Umbilical cord (tissue), 2 donors: ENCODE data around the gene PRRT3. TPM values are rescaled to one million over a fixed set of nuclear protein-coding genes. Genes with fewer than 3 reads are reported as not detected.
A peak's percentile ranks its signal among the peaks of the same experiment; 100 is the strongest.
"Not testable (repeated sequence)": the region's sequence is repeated elsewhere in the genome, so short reads cannot be mapped to it uniquely, and the experiment has no call there.

Experiments
- DNase-seq: peaks from one replicate; pipeline ENCODE4 v3.0.0-alpha.2; 2015; ENCODE audit warnings: low spot score
- total RNA-seq: library from RNA; depleted of rRNA; stranded (reverse); fragments of >200 nt; gene quantifications from one replicate; pipeline ENCODE4 v1.2.3, GENCODE V29; 2014; ENCODE audit warnings: low replicate concordance; ENCODE audit not compliant: insufficient read depth

The PRRT3 gene
- total RNA-seq, 1 donor from 2014 or later = 0.24 TPM

DNA sequence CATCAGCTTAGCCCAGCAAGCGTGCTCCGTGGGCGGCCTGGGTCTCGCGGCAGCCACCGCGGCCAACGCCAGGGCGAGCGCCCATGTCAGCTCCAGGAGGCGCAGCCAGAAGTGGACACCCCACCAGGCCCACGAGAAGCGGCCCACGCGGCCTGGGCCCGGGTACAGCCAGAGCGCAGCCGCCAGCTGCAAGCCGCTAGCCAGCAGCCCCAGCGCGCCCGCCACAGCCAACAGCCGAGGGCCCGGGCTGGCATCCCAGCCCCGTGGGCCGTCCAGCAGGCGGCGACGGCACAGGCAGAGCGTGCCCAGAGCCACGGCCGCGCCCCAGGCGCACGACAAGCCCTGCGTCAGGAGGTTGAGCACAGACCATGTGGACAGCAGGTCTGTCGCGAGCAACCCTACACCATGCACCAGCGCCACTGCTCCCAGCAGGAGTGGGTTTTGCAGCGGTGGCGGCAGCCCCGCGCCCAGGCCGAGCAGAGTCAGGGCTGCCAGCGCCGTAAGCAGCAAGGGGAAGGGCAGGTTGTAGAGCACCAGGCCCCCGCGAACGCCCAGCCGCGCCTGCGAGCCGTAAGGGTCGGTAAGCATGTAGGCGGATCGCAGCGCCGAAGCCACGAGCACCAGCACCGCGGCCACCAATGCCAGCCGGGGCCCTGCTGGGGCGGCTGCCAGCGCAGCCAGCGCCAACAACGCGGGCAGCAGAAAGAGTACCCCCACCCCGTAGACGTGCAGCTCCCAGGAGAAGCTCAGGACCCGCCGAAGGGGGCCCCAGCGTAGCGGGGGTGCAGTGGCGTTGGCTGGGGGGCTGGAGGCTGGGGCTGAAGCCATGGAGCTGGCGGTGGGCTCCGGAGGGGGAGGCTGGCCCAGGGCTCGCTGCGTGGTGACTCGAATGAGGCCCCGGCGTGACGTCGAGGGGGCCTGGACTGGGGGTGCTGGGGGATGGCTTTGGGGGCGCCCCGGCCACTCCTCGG is 4.9 kb downstream of the PRRT3 start:
- peak; percentile 60 for DNase-seq

DNA sequence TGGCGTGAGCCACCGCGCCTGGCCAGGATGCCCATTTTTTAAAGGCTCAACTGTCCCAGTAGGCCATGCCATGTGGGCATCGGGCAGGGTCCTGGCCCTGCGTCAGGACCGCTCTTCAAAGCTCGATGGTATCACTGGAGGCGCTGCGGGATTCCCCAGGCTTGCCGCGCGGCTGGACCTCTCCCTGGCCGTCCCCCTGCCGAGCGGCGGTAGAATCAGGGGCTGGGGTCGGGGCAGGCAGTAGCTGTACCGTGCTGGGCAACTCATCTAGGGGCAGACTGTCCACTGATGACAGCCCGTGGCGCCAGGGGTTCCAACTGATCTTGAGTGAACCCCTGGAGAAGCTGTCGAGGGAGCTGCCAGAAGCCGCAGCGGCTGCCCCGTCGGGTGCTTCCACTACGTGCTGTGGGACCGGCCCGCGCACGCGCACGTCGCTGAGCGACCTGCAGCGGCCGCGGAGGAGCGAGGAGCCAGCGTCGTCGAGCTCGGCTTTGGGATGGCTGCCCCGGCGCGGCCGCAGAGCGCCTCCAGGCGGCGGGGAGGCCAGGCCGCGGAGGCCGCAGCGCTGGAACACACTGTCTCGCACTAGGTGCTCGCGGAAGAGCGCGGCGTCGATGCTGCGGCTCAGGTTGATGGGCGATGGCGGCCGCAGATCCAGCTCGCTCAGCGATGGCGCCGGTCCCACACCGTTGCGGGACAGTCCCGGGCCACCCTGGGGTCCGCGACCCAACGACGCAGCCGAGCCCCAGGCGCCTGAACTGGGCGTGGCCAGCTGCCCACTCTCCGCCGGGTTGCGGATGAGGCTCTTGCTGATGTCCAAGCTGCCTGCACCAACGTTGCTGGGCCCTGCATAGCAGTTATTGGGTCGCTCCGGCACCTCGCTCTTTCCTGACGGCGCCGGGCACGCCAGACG is 5.8 kb downstream of the PRRT3 start:
- peak; percentile 91 for DNase-seq

DNA sequence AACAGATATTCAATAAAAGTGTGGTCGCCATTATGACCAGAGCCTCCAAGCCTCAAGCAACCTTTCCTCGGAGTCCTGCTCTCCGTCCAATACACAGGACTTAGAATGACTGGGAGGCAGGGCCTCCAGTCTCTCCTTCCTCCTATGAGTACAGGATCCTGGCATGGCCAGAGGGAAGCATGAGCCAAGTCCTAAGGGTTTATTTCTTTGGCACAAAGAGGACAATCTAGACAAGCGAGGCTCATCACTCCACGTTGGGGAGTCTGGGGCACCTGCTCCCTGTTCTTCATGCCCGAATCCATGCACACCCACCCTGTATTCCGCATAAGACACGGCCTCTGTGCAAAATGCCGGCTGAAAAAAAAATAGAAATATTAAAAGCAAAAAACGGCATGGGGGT is 6.8 kb downstream of the PRRT3 start:
- no peak for DNase-seq

DNA sequence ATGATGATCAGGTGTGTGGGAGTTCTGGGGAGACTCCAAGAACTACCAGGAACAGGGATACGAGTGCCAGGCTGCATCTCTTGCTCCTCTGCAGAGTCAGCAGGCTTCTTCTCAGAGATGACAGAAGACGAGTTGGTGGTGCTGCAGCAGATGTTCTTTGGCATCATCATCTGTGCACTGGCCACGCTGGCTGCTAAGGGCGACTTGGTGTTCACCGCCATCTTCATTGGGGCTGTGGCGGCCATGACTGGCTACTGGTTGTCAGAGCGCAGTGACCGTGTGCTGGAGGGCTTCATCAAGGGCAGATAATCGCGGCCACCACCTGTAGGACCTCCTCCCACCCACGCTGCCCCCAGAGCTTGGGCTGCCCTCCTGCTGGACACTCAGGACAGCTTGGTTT is 7.9 kb downstream of the PRRT3 start:
- no peak for DNase-seq

DNA sequence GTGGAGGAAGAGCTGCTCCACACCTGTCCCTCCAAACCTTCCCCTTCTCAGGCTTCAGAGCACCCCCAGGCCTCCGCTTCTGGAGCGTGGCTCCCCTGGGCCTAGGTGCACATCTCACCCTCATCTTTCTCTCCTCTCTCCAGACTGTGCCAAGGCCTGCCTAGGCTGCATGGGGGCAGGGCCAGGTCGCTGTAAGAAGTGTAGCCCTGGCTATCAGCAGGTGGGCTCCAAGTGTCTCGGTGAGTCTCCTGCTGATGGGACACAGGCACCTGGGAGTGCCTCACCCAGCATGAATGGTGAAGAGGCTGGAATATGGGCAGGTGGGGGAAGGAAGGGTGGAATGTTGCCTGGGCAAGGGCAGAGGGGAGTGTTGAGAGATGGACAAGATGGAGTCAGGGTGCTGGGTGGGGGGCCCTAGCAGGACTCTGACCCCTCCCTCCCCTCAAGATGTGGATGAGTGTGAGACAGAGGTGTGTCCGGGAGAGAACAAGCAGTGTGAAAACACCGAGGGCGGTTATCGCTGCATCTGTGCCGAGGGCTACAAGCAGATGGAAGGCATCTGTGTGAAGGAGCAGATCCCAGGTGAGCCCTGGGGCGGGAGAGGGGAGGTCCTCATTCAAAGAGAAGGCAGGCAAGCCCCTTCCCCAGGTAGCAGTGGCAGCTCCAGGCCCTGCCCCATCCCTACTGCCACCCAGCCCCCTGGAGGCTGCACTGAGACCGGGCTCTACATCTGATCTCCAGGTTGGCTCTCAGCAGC is 9.1 kb downstream of the PRRT3 start:
- DNase-seq = no peak

DNA sequence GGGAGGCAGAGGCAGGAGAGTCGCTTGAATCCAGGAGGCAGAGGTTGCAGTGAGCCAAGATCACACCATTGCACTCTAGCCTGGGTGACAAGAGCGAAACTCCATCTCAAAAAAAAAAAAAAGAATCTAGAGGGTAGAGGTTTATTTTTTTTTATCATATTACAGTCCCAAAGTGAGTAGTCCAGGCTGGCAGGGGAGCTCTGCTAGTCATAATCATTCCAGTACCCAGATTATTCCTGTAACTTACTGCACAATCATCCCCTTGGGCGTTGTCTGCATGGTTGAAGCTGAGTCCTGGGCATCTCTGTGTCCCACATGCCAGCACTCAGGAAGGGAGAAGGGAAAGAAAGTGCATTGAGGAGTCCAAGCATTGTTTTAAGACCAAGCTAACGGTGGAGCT is 10.0 kb downstream of the PRRT3 start:
- no peak for DNase-seq

DNA sequence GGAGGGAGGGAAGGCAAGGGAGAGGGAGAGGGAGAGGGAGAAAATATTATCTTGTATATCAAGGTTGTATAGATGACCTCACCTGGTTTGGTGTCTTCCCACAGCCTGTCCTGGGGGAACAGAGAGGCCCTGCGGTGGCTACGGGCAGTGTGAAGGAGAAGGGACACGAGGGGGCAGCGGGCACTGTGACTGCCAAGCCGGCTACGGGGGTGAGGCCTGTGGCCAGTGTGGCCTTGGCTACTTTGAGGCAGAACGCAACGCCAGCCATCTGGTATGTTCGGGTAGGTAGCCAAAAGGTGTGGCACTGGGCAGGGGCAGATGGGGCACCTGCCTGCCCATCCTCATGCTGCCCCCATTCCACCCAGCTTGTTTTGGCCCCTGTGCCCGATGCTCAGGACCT is 11.5 kb downstream of the PRRT3 start:
- no peak for DNase-seq

DNA sequence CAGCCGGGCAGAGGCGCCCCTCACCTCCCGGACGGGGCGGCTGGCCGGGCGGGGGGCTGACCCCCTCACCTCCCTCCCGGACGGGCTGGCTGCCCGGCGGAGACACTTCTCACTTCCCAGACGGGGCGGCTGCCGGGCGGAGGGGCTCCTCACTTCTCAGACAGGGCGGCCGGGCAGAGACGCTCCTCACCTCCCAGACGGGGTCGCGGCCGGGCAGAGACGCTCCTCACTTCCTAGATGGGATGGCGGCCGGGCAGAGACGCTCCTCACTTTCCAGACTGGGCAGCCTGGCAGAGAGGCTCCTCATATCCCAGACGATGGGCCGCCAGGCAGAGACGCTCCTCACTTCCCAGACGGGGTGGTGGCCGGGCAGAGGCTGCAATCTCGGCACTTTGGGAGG is 12.3 kb downstream of the PRRT3 start:
- DNase-seq = not testable (repeated sequence)

DNA sequence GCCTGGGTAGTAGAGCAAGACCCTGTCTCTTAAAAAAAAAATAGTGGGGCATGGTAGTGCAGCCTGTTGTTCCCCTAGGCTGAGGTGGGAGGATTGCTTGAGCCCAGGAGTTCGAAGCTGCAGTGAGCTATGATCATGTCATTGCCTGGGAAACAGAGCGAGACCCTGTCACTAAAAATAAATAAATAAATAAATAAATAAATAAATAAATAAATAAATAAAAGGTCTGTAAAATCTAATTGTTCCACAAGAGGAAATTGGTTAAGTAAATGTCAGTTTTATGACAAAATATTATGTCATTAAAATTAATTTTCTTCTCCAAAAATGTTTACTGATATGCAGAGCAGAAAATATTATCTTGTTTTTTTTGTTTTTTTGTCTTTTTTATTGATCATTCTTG is 13.2 kb downstream of the PRRT3 start:
- no peak for DNase-seq

DNA sequence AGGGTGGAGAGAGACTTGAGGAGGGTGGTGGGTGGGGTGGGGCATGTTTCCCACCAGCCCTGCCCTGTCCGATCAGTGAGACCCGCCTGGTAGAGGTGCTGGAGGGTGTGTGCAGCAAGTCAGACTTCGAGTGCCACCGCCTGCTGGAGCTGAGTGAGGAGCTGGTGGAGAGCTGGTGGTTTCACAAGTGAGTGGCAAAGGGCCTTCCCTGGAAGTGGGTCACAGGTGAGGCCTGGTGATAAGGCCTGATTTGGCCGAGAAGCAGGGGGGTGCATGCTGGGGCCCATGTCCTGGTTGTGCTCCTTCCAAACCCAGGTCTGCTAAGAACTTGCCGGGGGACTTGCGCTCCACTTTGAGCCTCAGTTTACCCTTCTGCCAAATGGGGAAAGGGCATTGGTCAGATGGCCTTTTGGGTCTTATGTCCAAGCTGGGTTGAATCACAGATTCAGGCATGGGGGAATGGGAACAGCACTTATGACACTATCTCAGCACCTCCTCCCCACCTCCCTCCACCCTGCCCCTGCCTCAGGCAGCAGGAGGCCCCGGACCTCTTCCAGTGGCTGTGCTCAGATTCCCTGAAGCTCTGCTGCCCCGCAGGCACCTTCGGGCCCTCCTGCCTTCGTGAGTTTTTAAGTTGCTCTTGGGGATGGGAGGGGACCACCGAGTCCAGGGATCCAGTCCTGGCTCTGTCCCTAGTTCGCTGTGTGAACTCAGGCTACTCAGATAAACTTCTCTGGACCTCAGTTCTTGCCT is 14.5 kb downstream of the PRRT3 start:
- DNase-seq = no peak

DNA sequence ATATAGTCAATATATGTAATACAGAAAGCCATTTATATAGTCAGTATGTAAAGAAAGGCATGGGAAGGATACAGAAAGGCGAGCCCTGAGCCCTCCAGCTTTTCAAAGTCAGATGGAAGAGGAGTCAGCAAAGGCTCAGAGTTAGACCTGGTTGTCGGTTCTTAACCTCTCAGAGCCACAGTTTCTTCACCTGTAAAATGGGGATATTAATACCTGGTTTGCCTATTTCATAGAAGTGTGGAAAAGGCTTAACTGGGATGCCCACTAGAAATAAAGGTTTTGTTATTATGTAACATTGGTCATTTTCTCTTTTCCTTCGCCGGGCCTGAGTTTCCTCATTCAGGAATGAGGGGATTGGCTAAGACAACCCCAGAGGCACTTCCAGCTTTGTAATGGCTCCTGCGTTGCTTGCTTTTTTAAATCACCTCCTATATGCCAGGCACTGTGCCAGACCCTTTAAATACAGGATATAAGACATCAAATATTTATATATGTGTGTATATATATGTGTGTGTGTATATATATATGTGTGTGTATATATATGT is 16.2 kb downstream of the PRRT3 start:
- no peak for DNase-seq

DNA sequence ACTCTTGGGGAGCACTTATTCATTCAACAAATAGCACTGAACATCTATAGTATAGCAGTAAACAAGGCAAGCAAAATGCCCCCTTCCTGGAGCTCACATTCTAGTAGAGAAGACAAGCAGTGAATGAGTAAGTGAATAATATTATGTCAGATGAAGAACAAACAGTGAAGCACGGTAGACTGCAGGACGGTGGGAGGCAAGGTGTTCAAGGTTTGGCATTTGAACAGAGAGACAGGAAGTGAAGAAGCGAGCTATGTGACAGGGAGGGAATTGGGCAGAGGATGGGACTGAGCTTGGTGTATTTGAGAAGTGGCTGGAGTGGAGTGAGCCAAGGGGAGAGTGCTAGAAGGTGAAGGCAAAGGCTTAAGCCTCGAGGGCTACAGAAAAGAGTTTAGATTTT is 17.2 kb downstream of the PRRT3 start:
- DNase-seq = no peak

DNA sequence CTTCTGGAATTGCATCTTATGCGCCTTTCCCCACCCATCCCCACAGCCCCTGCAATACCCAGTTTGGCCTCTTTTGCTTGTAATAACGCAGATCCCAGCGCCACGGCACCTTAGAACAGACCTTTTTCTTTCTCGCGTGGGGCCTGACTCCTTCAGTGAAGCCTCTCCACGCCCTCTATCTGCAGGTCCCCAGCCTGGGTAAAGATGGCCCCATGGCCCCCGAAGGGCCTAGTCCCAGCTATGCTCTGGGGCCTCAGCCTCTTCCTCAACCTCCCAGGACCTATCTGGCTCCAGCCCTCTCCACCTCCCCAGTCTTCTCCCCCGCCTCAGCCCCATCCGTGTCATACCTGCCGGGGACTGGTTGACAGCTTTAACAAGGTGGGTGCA is 18.0 kb downstream of the PRRT3 start:
- no peak for DNase-seq

DNA sequence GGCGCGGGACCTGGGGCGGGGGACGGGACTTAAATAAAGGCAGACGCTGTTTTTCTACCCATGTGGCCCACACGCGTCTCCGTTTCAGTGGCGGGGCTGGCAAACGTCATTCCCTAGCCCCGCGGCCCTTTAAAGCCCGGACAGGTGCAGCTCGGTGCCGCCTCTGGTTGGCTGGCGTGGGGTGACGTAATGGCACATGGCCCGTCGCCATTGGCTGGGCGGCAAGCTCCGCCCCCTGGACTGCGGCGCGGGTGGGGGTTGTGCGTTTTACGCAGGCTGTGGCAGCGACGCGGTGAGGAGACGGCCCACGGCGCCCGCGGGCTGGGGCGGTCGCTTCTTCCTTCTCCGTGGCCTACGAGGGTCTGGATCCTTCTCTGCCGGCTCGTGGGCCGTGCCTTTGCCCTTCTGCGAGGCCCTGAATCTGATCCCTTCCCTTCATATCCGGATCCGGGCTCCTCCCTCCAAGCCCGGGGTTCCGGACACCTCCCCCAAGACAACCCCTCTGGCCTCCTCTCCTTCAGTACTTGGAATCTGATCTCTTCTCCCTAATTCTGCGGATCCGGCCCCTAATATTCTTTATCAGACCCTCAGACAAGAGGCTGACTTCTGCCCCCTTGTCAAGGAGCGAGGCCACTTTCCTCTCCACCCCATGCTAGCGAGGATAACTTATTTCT is 18.5 kb downstream of the PRRT3 start, which contains the start of gene CRELD1:
Gene CRELD1, plus strand, starts transcription at position 274 of the 674 bp plus-strand sequence. CDS start 605 bp downstream, outside the sequence.
- DNase-seq = peak; percentile 95

DNA sequence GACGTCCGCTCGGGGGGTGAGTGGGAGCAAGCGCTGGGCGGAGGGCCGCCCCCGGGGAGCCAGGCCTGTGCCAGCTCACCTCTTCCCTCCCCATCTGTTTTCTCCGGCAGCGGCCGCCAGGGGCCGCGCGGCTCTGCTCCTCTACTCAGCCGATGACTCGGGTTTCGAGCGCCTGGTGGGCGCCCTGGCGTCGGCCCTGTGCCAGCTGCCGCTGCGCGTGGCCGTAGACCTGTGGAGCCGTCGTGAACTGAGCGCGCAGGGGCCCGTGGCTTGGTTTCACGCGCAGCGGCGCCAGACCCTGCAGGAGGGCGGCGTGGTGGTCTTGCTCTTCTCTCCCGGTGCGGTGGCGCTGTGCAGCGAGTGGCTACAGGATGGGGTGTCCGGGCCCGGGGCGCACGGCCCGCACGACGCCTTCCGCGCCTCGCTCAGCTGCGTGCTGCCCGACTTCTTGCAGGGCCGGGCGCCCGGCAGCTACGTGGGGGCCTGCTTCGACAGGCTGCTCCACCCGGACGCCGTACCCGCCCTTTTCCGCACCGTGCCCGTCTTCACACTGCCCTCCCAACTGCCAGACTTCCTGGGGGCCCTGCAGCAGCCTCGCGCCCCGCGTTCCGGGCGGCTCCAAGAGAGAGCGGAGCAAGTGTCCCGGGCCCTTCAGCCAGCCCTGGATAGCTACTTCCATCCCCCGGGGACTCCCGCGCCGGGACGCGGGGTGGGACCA is 19.2 kb downstream of the PRRT3 start:
- DNase-seq = peak; percentile 75

DNA sequence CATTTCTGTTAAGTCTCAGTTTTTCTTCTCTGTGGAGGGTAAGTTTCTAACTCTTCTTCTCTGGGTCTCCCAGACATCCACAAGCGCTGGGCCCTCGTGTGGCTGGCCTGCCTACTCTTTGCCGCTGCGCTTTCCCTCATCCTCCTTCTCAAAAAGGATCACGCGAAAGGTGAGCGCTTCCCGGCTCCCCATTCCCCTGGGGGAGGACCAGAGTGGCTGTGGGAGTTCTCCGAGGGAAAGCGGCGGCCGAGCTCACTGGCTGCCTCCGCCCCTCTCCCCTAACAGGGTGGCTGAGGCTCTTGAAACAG is 19.7 kb downstream of the PRRT3 start:
- DNase-seq = no peak

DNA sequence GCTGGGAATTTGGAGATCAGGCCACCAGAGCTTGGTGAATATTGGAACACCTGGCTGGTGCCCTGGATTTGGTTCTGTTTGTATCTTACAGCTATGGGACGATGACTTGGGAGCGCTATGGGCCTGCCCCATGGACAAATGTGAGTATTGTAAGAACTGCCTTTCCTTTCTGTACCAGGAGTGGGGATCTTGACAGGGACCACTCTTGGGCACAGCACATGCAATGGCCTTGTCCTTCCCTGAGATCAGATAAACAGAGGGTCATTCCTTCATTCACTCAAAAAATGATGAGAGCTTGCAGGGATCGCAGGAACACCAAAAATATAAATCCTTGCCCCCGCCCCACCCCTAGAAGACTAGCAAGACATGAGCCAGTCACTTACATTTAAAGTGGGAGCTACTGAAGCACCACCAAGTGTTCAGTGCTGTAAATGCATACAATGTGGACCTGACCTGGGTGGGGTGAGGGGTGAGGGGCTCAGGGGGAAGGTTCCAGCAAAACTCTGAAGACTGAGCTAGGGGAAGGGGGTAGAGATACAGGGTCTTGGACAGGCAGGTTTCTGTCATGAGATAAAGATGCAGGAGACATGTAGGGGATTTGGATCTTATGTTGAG is 21.3 kb downstream of the PRRT3 start:
- DNase-seq = no peak

DNA sequence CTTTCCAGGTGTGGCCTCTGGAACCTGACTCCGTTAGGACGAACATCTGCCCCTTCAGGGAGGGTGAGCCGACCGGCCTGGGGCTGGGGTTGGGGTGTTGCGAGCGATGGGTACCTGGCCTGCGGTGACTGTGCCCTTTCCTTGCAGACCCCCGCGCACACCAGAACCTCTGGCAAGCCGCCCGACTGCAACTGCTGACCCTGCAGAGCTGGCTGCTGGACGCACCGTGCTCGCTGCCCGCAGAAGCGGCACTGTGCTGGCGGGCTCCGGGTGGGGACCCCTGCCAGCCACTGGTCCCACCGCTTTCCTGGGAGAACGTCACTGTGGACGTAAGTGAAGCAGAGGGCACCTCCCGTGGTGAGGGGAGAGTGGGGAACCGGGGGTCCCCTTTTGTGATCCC is 24.1 kb downstream of the PRRT3 start:
- no peak for DNase-seq
